HG02938 (cell line): ENCODE data around the gene SCGB2B2.
"Not testable (repeated sequence)": the region's sequence is repeated elsewhere in the genome, so short reads cannot be mapped to it uniquely, and the experiment has no call there.

ENCODE experiments used
- ATAC-seq: cut with Tn5 transposase; IDR thresholded peaks from one replicate; pipeline ENCODE4 v1.9.1; 2021; ENCODE audit warnings: mild to moderate bottlenecking, moderate library complexity; ENCODE audit not compliant: unreplicated experiment

The SCGB2B2 gene

GRCh38 chr19:34669305-34669704 lies 7.7 kb downstream of the SCGB2B2 start:
- no peak for ATAC-seq

DNA sequence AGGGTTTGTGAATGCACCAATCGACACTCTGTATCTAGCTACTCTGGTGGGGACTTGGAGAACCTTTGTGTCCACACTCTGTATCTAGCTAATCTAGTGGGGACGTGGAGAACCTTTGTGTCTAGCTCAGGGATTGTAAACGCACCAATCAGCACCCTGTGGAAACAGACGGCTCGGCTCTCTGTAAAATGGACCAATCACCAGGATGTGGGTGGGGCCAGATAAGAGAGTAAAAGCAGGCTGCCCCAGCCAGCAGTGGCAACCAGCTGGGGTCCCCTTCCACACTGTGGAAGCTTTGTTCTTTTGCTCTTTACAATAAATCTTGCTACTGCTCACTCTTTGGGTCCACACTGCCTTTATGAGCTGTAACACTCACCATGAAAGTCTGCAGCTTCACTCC lies 8.3 kb downstream of the SCGB2B2 start:
- not testable (repeated sequence) for ATAC-seq

GRCh38 chr19:34668077-34668689 lies 8.8 kb downstream of the SCGB2B2 start:
- ATAC-seq = not testable (repeated sequence)

- no peak for ATAC-seq
These were observed 9.4 kb downstream of the SCGB2B2 start for GRCh38 chr19:34667349-34668076.

GRCh38 chr19:34666958-34667265 lies 10.0 kb downstream of the SCGB2B2 start:
- no peak for ATAC-seq

- no peak for ATAC-seq
These were observed 10.6 kb downstream of the SCGB2B2 start for GRCh38 chr19:34666200-34666957.

DNA sequence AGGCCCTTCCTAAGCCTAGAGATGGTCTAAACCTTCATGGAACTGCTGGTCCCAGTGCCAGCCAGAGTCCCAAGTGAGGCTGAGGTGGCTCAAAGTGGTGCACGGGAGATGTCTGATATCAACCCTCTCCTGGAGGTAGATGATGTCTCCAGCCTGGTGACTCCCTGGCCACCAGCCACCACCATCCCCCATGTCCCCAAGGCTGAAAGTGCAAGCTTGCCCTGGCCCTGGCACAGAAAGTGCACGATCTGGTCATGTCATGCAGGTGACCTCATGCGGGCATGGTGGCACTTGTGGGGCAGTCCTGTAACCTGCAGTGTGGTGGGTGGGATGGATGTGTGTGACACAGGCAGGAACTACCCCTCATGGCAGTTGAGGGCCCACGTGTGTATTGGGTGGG lies 11.7 kb downstream of the SCGB2B2 start:
- not testable (repeated sequence) for ATAC-seq

DNA sequence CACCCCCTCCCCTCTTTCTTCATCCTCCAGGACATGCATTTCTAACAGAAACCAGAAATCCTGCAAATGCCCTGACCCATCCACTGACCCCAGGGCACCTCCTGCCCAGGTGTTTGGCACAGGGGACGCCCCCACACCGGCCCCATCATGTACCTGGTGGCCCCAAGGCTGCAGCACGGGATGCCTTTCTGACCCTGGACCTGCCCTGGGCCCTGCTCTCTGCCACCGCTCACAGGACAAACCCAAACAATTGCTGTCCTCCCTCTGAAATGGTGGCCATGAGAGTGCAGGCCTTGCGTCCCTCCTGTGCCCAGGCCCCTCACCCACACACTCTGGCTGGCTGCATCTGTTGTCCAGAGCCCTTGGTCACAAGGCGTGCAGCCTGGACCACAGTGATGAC lies 12.1 kb downstream of the SCGB2B2 start:
- ATAC-seq = no peak

DNA sequence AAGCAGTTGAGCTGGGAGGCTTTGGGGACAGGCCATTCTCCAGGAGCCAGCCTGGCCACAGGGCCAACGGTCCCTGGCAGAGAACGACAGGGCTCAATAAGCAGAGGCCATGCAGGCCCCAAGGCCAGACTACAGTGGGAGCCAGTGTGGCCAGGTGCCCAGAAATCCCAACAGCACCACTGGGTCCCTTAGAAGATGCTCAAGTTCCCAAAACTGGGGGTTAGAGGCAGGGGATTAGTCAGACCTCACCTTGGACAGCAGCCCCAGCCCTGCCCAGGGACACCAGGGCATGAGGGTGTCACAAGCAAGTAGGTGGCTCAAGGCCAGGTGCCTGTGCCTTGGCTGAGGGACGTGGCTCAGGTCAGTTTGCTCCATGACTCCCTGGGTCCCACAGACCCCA lies 12.8 kb downstream of the SCGB2B2 start:
- no peak for ATAC-seq

- no peak for ATAC-seq
These were observed 14.0 kb downstream of the SCGB2B2 start for GRCh38 chr19:34662919-34663318.

DNA sequence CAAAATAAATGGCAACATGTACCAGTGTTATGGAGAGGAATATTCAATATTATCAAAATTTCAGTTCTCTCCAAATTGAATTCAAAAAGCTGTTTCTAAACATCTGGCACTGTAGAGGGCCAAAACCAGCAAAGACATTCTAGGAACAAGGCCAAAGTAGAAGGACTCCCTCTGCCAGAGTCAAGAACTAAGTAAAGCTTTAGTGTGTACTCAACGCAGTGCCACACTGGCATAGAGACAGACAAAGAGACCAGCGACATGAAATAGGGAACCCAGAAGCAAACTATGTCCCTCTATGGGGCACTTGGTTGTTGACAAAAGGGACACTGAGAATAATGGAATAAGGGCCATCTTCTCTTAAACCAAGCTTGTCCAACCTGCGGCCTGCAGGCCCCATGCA lies 15.6 kb downstream of the SCGB2B2 start:
- ATAC-seq = no peak

DNA sequence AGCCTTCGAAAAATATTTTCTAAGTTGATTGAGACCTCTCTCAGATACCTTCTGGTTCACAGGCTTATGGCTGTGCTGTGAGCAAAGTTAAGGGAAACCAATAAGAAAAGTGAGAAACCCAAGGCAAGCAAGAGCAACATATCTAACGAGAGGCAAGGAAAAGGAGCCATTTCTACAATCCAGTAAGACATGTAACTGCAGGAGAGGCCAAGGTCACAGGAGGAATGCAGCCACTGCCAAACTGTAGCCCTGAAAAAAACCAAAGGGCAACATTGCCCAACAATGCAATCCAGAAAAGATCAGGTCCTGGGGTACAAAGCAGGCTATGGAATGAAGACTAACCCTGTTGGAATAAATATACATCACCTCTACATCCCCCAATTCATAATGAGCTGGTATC lies 21.3 kb downstream of the SCGB2B2 start:
- no peak for ATAC-seq

- ATAC-seq = no peak
These were observed 22.2 kb downstream of the SCGB2B2 start for GRCh38 chr19:34654796-34655195.

DNA sequence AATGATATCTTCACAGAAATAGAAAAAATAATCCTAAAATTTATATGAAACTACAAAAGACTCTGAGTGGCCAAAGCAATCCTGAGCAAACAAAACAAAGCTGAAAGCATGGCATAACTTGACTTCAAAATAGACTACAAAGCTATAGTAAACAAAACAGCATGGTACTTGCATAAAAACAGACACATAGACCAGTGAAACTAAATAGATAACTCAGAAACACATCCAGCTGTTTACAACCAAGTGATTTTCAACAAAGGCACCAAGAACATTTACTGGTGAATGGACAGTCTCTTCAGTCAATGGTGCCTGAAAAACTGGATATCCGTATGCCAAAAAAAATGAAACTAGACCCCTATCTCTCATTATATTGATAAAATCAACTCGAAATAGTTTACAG lies 25.2 kb downstream of the SCGB2B2 start:
- ATAC-seq = no peak

GRCh38 chr19:34649886-34650543 lies 26.9 kb downstream of the SCGB2B2 start:
- ATAC-seq = no peak

GRCh38 chr19:34645551-34645950 lies 31.4 kb downstream of the SCGB2B2 start:
- ATAC-seq = no peak

DNA sequence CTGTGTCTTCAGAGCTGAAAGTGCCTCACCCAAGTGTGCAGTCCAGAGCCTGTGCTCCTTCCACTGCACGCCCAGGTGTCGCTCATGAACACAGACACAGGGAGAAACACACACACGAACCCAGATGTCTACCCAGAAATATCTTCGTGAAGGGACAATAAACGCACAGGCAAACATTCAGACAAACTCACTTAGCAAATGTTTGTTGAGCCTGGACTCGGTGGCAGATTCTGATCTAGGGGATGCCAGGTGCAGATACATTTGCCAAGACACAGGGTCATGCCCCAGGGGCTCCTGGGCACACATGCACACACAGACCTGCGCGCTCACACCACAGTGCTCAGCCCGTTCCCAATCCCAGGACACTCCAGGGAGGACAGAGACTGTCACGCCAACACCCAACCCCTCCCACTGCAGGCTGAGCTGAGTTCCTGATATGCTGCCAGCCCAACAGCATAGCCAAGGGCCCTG lies 31.9 kb downstream of the SCGB2B2 start:
- no peak for ATAC-seq

DNA sequence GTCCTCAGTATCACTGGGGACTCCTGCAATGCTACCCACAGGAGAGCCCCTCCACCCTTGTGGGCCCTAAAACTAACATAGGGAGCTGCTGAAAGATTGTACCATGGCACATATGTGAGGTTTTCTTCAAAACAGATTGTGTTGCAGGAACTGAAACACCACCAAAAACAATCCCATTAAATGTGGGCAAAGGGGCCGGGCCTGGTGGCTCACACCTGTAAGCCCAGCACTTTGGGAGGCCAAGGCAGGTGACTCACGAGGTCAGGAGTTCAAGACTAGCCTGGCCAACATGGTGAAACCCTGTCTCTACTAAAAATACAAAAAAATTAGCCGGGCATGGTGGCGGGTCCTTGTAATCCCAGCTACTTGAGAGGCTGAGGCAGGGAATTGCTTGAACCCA lies 34.7 kb downstream of the SCGB2B2 start:
- ATAC-seq = no peak

GRCh38 chr19:34639491-34640085 lies 37.4 kb downstream of the SCGB2B2 start:
- ATAC-seq = no peak

GRCh38 chr19:34633802-34634201 lies 43.2 kb downstream of the SCGB2B2 start:
- ATAC-seq = no peak
